Lung (tissue), 12 donors: ENCODE measurements around the gene PIGT. TPM values are rescaled to one million over a fixed set of nuclear protein-coding genes. Genes with fewer than 3 reads are reported as not detected.

ENCODE experiments used
- ATAC-seq: fragments of 200-7000 bp; cut with Tn5 transposase; one replicate; pipeline ENCODE4 v1.9.1; 2020; ENCODE audit warnings: moderate number of reproducible peaks; ENCODE audit not compliant: insufficient read depth, low FRiP score
- DNase-seq, 3 donors: peaks; one replicate each; pipeline ENCODE4 v3.0.0-alpha.2; 2013 to 2017
- H3K27ac ChIP-seq, 2 donors: one replicate each; pipeline ENCODE4 v1.5.1; 2013; ENCODE audit warnings: mild to moderate bottlenecking in 2 of 2, moderate library complexity in 2 of 2, control low read depth in 1 of 2, inconsistent platforms in 1 of 2, low read depth in 1 of 2, low read length in 1 of 2
- H3K27me3 ChIP-seq, 3 donors: one replicate each; pipeline ENCODE4 v1.5.1; 2013; ENCODE audit warnings: low read length in 2 of 3; ENCODE audit not compliant: control insufficient read depth in 3 of 3, insufficient read depth in 3 of 3
- H3K36me3 ChIP-seq, 4 donors: one replicate each; pipeline ENCODE4 v1.5.1; 2013; ENCODE audit warnings: low read length in 4 of 4, mild to moderate bottlenecking in 1 of 4, moderate library complexity in 1 of 4; ENCODE audit not compliant: control insufficient read depth in 4 of 4, insufficient read depth in 4 of 4
- H3K4me1 ChIP-seq, 5 donors: one replicate each; pipeline ENCODE4 v1.5.1; 2013; ENCODE audit warnings: low read length in 5 of 5, mild to moderate bottlenecking in 2 of 5, moderate library complexity in 1 of 5; ENCODE audit not compliant: control insufficient read depth in 5 of 5, insufficient read depth in 5 of 5
- H3K4me3 ChIP-seq: one replicate; pipeline ENCODE4 v1.5.1; 2013; ENCODE audit warnings: mild to moderate bottlenecking, control low read depth, moderate library complexity
- H3K9ac ChIP-seq, 2 donors: one replicate each; pipeline ENCODE4 v1.5.1; 2013; ENCODE audit warnings: low read length in 2 of 2, control low read depth in 1 of 2; ENCODE audit not compliant: insufficient read depth in 1 of 2
- H3K9me3 ChIP-seq, 4 donors: one replicate each; pipeline ENCODE4 v1.5.1; 2013; ENCODE audit warnings: low read length in 3 of 4, mild to moderate bottlenecking in 1 of 4, moderate library complexity in 1 of 4; ENCODE audit not compliant: control insufficient read depth in 4 of 4, insufficient read depth in 3 of 4
- WGBS, 2 donors: extraction: QIAGEN DNeasy Blood & Tissue Kit; methylation state at CpG; one replicate each; pipeline ENCODE4 v1.1.7; 2013; 5-methylcytosine and 5-hydroxymethylcytosine counted together
- polyA plus RNA-seq, 2 donors: library from polyadenylated mRNA; stranded (reverse); fragments of 200-250 nt; gene quantifications; one replicate each; pipeline ENCODE4 v1.2.1, GENCODE V29; 2013
- total RNA-seq, 2 donors: library from RNA; depleted of rRNA in 1 of 2; stranded (reverse); fragments of >200 nt in 1 of 2; gene quantifications; one replicate each; pipeline ENCODE4 v1.2.1, GENCODE V29; 2014 to 2021
- TF ChIP-seq, protein P1 (sequence below): IDR thresholded peaks from 2 replicates; pipeline ENCODE4 v1.5.1; 2012; ENCODE audit warnings: mild to moderate bottlenecking; ENCODE audit errors: control extremely low read depth, extremely low read depth
- donor health status: control.
- donor health status: control.
- donor health status: Bipolar disorder and iron deficiency.
- donor health status: healthy.
- donor health status: DM: yes; HTN: yes; CAD: no.

The PIGT gene
- total and polyA plus RNA-seq, 4 donors, result 33.6 to 107 (median 72.3) TPM

DNA sequence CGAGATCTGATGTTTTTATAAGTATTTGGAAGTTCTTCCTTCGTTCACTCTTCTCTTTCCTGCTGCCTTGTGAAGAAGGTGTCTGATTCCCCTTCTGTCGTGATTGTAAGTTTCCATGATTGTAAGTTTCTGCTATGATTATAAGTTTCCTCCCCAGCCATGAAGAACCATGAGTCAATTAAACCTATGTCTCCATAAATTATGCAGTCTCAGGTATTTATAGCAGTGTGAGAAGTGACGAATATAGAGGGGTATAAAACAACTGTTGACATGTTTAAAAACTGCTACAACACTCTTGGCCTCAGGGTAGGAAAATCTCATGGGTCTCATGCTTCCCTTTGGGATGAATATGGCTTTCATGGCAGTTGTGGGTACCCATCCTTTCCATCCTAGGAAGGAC lies 47.8 kb downstream of the PIGT start:
- Histone ChIP-seq H3K4me1 (no peaks in the 10 kb centered on the region), H3K9ac (no peak overlapping the region), H3K4me3 (no peak overlapping the region), H3K9me3 (no peaks in the 10 kb centered on the region), H3K27me3 (peaks cover 0 to 11% (median 4%) of the 10 kb centered on the region in 3 donors), H3K27ac (no peak overlapping the region), H3K36me3 (no peaks in the 10 kb centered on the region)
- no peak for ATAC-seq
- 75 to 88% methylated on average over 4 of the region's 4 CpGs for WGBS, 2 donors
- no peak for DNase-seq
- TF ChIP-seq, protein P1, sequence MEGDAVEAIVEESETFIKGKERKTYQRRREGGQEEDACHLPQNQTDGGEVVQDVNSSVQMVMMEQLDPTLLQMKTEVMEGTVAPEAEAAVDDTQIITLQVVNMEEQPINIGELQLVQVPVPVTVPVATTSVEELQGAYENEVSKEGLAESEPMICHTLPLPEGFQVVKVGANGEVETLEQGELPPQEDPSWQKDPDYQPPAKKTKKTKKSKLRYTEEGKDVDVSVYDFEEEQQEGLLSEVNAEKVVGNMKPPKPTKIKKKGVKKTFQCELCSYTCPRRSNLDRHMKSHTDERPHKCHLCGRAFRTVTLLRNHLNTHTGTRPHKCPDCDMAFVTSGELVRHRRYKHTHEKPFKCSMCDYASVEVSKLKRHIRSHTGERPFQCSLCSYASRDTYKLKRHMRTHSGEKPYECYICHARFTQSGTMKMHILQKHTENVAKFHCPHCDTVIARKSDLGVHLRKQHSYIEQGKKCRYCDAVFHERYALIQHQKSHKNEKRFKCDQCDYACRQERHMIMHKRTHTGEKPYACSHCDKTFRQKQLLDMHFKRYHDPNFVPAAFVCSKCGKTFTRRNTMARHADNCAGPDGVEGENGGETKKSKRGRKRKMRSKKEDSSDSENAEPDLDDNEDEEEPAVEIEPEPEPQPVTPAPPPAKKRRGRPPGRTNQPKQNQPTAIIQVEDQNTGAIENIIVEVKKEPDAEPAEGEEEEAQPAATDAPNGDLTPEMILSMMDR, result no peak

DNA sequence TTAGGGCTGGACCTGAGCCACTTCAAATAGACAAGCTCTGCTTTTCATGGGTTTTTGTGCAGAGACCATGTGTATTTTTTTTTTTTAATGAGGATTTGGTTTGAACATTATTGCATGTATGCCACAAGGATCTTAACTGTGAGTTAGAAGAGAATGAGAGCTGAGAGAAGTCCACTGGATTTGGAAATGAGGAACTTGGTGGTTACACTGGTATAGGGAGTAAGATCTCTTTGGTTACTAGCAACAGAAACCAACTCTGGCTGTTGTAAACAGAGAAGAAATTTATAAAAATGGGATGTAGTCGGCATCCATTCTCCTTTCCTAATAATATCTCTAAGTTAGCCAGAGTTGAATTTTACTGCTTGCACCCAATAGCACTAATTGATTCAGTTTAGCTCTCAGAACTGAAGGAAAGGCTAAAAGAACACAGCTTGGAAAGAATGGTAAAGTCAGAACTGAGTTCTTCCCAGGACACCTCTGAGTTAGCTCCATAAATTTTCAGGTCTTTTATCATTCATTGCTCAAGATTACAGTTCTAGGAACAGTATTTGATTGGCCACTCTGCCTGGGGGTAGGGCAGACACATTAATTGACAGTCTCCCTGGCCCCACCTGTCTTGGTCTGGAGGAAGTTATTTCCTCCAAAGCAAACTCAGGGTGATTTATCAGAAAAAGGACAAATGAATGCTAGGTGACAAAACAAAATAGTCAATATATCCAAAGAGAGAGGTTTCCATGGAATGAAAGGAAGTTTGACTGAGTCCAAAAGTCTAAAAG lies 49.7 kb downstream of the PIGT start:
- H3K9me3 ChIP-seq, result peaks cover 0 to 2% (median 0%) of the 10 kb centered on the region in 4 donors
- H3K27ac ChIP-seq, result no peak overlapping the region
- TF ChIP-seq, protein P1, result no peak
- peaks cover 0 to 15% (median 11%) of the 10 kb centered on the region in 3 donors for H3K27me3 ChIP-seq
- H3K36me3 ChIP-seq, result no peaks in the 10 kb centered on the region
- WGBS, 2 donors, result 29 to 50% methylated on average over 1 of the region's 1 CpG
- H3K4me1 ChIP-seq, result peaks cover 0 to 9% (median 0%) of the 10 kb centered on the region in 5 donors
- no peak for ATAC-seq
- H3K4me3 ChIP-seq, result no peak overlapping the region
- DNase-seq, result no peak
- H3K9ac ChIP-seq, result no peak overlapping the region

DNA sequence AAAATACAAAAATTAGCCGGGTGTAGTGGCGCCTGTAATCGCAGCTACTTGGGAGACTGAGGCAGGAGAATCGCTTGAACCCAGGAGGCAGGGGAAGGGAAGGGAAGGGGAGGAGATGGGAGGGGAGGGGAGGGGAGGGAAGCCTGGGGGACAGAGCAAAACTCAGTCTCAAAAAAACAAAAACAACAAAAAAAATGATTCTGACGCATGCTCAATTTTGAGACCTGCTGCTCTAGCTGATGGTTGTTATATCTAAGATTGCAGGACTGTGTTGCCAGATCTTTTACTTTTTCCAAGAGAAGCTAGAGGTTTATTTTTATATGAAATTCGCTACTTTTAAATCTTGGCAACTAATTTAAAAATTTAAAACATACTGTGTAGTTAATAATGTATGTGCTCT lies 51.2 kb downstream of the PIGT start:
- no peak for ATAC-seq

More for the DNA sequence above, 51.2 kb downstream of the PIGT start:
- peaks cover 0 to 2% (median 0%) of the 10 kb centered on the region in 4 donors for H3K9me3 ChIP-seq
- TF ChIP-seq, protein P1, result no peak
- no peak overlapping the region for H3K27ac ChIP-seq
- no peak for DNase-seq
- H3K36me3 ChIP-seq, result no peaks in the 10 kb centered on the region
- no peak overlapping the region for H3K9ac ChIP-seq
- no peak overlapping the region for H3K4me3 ChIP-seq
- 91 to 92% methylated on average over 6 of the region's 6 CpGs for WGBS, 2 donors
- H3K4me1 ChIP-seq, result peaks cover 0 to 14% (median 0%) of the 10 kb centered on the region in 5 donors
- peaks cover 0 to 22% (median 11%) of the 10 kb centered on the region in 3 donors for H3K27me3 ChIP-seq
